ENCODE measurements around the gene RBSN.
"Not testable (repeated sequence)": the region's sequence is repeated elsewhere in the genome, so short reads cannot be mapped to it uniquely, and the experiment has no call there.

GRCh38 chr3:15128403-15128802 is 29.5 kb upstream of the RBSN start:
- TF ChIP-seq ZNF221 (tag by site-specific recombination; IDR thresholded peaks at IDR 0.05; ENCODE audit: borderline replicate concordance); ZIC2 (tag by site-specific recombination; IDR thresholded peaks at IDR 0.05); CTCF (tag by site-specific recombination; IDR thresholded peaks at IDR 0.05); ZNF274 (IDR thresholded peaks at IDR 0.05; ENCODE audit: low read length); ZNF274 (tag by site-specific recombination; IDR thresholded peaks at IDR 0.05; ENCODE audit: borderline replicate concordance); YY1 (tag by site-specific recombination; IDR thresholded peaks at IDR 0.05); ZSCAN4 (tag by site-specific recombination; IDR thresholded peaks at IDR 0.05); ZNF404 (tag by site-specific recombination; IDR thresholded peaks at IDR 0.05); ZNF121 (tag by site-specific recombination; IDR thresholded peaks at IDR 0.05): not testable (repeated sequence)

Measured in HEK293 (cell line).